D721Med (cell line): ENCODE results near the gene GCGR.

Experiments used
- DNase-seq: peaks from one replicate; pipeline ENCODE4 v3.0.0; 2011; ENCODE audit warnings: low spot score; ENCODE audit not compliant: insufficient read length
- FAIRE-seq: peaks from 2 replicates; lab custom pipeline; 2011; peaks lifted over from hg19 to GRCh38; lab: Jason Lieb, UNC
- TF ChIP-seq, protein P1 (sequence below): IDR thresholded peaks from 2 replicates; pipeline ENCODE4 v1.5.1; 2012; ENCODE audit warnings: mild to moderate bottlenecking, control low read depth; ENCODE audit not compliant: insufficient read depth; ENCODE audit errors: missing control alignments

GCGR gene

DNA sequence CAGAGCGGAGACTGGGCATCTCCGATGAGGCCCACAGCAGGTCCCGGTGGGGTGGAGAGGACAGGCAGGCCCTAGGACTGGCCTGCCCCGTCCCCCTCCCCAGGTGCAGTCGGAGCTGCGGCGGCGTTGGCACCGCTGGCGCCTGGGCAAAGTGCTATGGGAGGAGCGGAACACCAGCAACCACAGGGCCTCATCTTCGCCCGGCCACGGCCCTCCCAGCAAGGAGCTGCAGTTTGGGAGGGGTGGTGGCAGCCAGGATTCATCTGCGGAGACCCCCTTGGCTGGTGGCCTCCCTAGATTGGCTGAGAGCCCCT is 9.4 kb downstream of the GCGR start:
- TF ChIP-seq, protein P1, sequence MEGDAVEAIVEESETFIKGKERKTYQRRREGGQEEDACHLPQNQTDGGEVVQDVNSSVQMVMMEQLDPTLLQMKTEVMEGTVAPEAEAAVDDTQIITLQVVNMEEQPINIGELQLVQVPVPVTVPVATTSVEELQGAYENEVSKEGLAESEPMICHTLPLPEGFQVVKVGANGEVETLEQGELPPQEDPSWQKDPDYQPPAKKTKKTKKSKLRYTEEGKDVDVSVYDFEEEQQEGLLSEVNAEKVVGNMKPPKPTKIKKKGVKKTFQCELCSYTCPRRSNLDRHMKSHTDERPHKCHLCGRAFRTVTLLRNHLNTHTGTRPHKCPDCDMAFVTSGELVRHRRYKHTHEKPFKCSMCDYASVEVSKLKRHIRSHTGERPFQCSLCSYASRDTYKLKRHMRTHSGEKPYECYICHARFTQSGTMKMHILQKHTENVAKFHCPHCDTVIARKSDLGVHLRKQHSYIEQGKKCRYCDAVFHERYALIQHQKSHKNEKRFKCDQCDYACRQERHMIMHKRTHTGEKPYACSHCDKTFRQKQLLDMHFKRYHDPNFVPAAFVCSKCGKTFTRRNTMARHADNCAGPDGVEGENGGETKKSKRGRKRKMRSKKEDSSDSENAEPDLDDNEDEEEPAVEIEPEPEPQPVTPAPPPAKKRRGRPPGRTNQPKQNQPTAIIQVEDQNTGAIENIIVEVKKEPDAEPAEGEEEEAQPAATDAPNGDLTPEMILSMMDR, result no peak
- FAIRE-seq, result no peak
- DNase-seq, result no peak

DNA sequence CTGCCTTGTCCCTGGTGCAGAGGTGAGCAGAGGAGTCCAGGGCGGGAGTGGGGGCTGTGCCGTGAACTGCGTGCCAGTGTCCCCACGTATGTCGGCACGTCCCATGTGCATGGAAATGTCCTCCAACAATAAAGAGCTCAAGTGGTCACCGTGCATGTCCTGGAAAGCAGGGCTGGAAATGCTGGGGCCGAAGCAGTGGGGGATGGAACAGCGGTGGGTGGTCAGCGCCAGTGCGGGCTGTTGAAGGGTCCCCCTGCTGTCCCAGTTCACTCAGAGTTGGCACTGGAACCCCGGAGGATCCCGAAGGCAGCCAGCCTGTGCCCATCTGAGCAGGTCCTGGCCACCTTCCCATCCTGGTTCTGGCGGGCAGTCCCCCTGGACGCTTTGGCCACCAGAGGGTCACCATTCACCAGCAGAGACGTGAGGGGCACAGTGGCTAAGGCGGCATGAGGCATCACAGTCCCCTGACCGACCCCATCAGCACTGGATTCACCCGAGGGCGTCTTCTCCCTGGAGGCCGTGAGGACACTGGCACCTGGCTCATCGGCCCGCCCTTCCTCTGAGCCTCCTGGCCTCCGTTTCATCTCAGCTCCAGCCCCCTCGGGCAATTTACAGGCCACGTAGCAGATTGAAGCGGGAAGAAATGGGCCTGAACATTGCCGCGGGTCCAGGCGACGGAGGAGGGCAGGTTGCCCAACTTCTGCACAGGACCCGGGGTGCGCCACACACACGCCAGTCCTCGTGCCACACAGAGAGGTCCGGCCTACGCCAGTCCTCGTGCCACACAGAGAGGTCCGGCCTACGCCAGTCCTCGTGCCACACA is 10.1 kb downstream of the GCGR start:
- no peak for DNase-seq
- FAIRE-seq, result no peak
- TF ChIP-seq, protein P1, result no peak

DNA sequence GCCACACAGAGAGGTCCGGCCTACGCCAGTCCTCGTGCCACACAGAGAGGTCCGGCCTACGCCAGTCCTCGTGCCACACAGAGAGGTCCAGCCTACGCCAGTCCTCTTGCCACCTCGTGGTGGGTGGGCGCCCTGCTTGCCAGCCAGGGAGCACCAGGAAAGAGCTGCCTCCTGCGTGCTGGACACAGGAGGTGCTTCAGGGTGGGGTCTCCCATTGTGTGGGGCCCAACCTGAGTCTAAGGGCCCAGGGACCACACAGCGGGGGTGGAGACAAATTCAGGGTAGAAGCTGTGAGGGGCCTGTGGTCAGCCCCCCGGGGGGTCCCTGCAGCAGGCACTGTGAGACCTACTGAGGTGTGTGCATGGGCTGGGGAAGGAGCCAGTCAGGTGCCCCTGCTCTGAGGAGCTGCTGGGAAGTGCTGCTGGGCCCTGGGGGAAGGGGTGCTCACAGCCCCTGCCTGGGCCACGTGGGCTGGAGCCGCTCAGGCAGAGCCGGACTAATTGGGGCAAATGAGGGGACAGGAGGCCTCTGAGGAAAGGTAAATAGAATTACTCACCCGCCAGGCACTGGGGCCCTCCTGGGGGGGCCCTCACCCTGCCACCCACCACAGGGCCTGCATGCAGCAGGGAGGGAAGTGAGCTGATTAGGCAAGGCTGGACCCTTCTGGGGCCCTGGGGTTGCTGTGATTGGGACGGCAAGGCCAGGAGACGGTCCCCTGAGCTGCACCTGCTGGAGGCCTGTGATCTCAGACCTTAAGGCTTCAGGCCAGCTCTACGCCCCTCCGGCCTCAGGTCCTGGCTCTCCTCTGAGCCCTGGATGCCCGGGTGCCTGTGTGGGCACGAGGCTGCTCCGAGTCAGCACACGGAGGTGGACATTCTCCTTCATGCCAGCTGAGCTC is 11.0 kb downstream of the GCGR start:
- TF ChIP-seq, protein P1, result no peak
- no peak for FAIRE-seq
- no peak for DNase-seq

DNA sequence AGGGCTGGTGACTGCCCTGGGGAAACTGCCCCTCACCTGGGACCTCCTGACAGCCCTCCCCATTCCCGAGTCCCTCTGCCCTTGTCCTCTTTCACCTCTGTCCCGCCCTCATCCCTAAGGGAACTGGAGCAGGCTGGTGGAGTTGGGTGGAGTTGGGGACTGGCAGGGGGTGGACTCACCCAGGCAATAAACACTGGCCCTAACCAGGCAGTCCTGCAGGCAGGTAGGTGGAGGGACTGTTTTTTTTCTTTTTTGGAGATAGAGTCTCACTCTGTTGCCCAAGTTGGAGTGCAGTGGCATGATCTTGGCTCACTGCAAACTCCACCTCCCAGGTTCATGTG is 11.7 kb downstream of the GCGR start:
- FAIRE-seq (no peak), DNase-seq (no peak)
- TF ChIP-seq, protein P1, result no peak

DNA sequence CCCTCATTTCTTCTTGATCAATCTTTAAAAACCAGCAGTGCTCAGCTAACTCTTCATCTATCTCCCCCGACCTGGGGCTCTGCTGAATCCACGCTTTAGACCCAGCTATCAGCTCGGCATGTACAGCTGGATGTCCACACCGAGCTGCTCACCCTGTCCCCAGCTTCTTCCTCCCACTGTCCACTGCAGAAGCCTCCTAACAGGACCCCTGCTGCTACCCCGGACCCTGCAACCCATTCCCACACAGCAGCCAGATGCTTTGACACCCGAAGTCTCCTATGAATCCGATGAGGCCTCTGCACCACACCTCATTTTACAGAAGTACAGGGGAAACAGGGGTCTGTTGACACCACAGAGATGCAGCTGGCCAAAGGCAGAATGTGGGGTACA is 13.8 kb downstream of the GCGR start:
- FAIRE-seq (no peak), DNase-seq (no peak)
- TF ChIP-seq, protein P1, result no peak

DNA sequence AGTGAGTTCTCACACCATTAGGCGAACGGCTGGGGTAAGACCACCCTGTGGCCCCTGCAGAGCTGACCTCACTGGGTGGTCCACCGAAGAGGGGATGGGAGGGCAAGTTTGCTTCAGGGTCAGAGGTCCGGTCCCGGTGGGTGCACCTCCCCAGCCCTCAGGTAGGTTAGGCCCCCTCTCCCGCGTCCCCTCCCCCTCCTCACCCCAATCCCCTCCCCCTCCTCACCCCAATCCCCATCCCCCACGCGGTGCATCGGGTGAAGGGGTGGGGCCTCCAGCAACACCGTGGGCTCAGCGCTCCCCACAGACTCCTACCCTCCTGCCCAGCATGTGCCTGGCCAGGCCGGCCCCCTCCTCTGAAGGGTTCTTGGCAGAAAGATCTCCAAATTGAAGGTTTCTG is 15.8 kb downstream of the GCGR start:
- TF ChIP-seq, protein P1, result no peak
- DNase-seq (no peak), FAIRE-seq (no peak)

DNA sequence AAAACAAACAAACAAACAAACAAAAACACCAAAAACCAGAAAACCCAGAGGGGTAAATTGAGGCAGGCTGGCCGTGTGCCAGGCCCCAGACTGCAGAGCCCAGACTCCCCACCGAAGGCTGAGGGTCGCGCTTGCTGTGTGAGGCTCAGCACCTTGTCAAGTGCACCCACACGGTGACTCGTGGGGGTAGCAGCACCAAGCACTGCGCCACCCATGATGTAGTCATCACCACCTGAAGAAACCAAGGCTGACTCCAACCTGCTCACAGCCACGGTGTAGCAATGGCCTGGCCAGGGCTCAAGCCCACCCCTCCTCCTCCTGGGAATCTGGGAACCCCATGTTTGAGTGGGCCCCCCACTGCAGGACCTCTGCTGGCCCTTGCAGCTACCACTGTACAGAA is 17.2 kb downstream of the GCGR start:
- TF ChIP-seq, protein P1, result no peak
- FAIRE-seq (no peak), DNase-seq (no peak)
